K562 (cell line): ENCODE measurements around the gene CRYZL1. TPM values are rescaled to one million over a fixed set of nuclear protein-coding genes. Genes with fewer than 3 reads are reported as not detected.

ENCODE experiments used
- ATAC-seq: fragments of 200-7000 bp; cut with Tn5 transposase; 3 replicates; pipeline ENCODE4 v1.9.1; 2020; ENCODE audit warnings: moderate library complexity
- BruUV-seq: library from RNA; stranded (reverse); fragments of 400-500 nt; replicated peaks from 2 replicates; lab custom pipeline; 2021; lab: Mats Ljungman, UMichigan
- CTCF ChIA-PET: fragments of 300-600 bp; formaldehyde crosslinking; extraction: SDS; loops from one replicate; lab custom pipeline; 2021; ENCODE audit warnings: low intra/inter-chr PET ratio; lab: Yijun Ruan, JAX
- POLR2A ChIA-PET: fragments of 300-600, 350-650 bp; sonication (Branson Sonifier 250); formaldehyde crosslinking; extraction: SDS; loops from one replicate; lab custom pipeline; 2021; ENCODE audit warnings: antibody characterized with exemption, inconsistent platforms; lab: Yijun Ruan, JAX
- DNase-seq, 4 experiments: peaks; one replicate each; pipeline versions ENCODE4 v3.0.0 to v3.0.0-alpha.2; 2011 to 2018; ENCODE audit warnings: low spot score in 3 of 4, mixed read lengths in 3 of 4; ENCODE audit errors: extremely low read depth in 1 of 4
- FAIRE-seq: peaks from 2 replicates; lab custom pipeline; 2011; peaks lifted over from hg19 to GRCh38; lab: Jason Lieb, UNC
- H2AFZ ChIP-seq: 2 replicates; pipeline ENCODE4 v1.6.0; 2011; ENCODE audit warnings: low read depth, low read length, control low read depth, inconsistent platforms
- H3K27ac ChIP-seq: fragments of 200-600 bp; 3 replicates; pipeline ENCODE4 v1.8.0; 2011; ENCODE audit warnings: low read depth, mild to moderate bottlenecking, control low read depth, inconsistent platforms, low read length, moderate library complexity, mixed read lengths; ENCODE audit errors: extremely low read depth
- H3K27me3 ChIP-seq, 2 experiments: fragments of 300-600 bp in 1 of 2; 2 replicates in 1 of 2; 3 replicates in 1 of 2; pipeline versions ENCODE4 v1.6.0 to v1.8.0; 2011; ENCODE audit warnings: inconsistent platforms in 2 of 2, low read length in 2 of 2, mild to moderate bottlenecking in 1 of 2, mixed read lengths in 1 of 2, moderate library complexity in 1 of 2; ENCODE audit not compliant: control insufficient read depth in 2 of 2, insufficient read depth in 2 of 2
- H3K36me3 ChIP-seq: fragments of 300-600 bp; 3 replicates; pipeline ENCODE4 v1.8.0; 2011; ENCODE audit warnings: mild to moderate bottlenecking, low read length, inconsistent platforms; ENCODE audit not compliant: control insufficient read depth, insufficient read depth
- H3K4me1 ChIP-seq, 2 experiments: fragments of 200-600 bp in 1 of 2; replicated peaks in 1 of 2; 2 replicates in 1 of 2; 3 replicates in 1 of 2; pipeline versions ENCODE4 v1.5.1 to v1.8.0; 2011; ENCODE audit warnings: inconsistent platforms in 2 of 2, low read length in 2 of 2, mild to moderate bottlenecking in 1 of 2, mixed read lengths in 1 of 2, moderate library complexity in 1 of 2; ENCODE audit not compliant: control insufficient read depth in 2 of 2, insufficient read depth in 2 of 2
- H3K4me2 ChIP-seq: 2 replicates; pipeline ENCODE4 v1.6.1; 2011; ENCODE audit warnings: low read length, control low read depth, inconsistent platforms, mixed read lengths; ENCODE audit not compliant: insufficient read depth
- H3K4me3 ChIP-seq: fragments of 200-600 bp; sonication (generic), shearing (Covaris generic); 2 replicates; pipeline ENCODE4 v1.5.1; 2016; ENCODE audit warnings: control low read depth, inconsistent platforms
- H3K79me2 ChIP-seq: fragments of 200-600 bp; 3 replicates; pipeline ENCODE4 v1.8.0; 2011; ENCODE audit warnings: low read length, inconsistent platforms; ENCODE audit not compliant: control insufficient read depth, insufficient read depth
- H3K9ac ChIP-seq, 2 experiments: 2 replicates each; pipeline versions ENCODE4 v1.6.0 to v1.6.1; 2011; ENCODE audit warnings: low read depth in 2 of 2, low read length in 2 of 2, control low read depth in 1 of 2, inconsistent platforms in 1 of 2, mild to moderate bottlenecking in 1 of 2, mixed read lengths in 1 of 2; ENCODE audit not compliant: insufficient read depth in 1 of 2
- H3K9me1 ChIP-seq: one replicate; pipeline ENCODE4 v1.6.0; 2011; ENCODE audit warnings: inconsistent platforms, mild to moderate bottlenecking, low read length, moderate library complexity; ENCODE audit not compliant: control insufficient read depth, insufficient read depth
- H3K9me3 ChIP-seq: replicated peaks from 2 replicates; pipeline ENCODE4 v1.5.1; 2011; ENCODE audit warnings: low read depth, low read length, inconsistent platforms; ENCODE audit not compliant: control insufficient read depth, insufficient read depth
- H4K20me1 ChIP-seq: replicated peaks from 2 replicates; pipeline ENCODE4 v1.6.1; 2011; ENCODE audit warnings: low read length, inconsistent platforms, mixed read lengths; ENCODE audit not compliant: control insufficient read depth, insufficient read depth
- FOXK2 ChIP-seq, 2 experiments: fragments of 450-650 bp; IDR thresholded peaks in 1 of 2; conservative IDR thresholded peaks in 1 of 2; 2 replicates each; pipeline ENCODE4 v1.6.1; 2016; ENCODE audit warnings: low read depth in 2 of 2, mild to moderate bottlenecking in 1 of 2
- TAF1 ChIP-seq: IDR thresholded peaks from 2 replicates; pipeline ENCODE4 v1.6.1; 2011; ENCODE audit warnings: mild to moderate bottlenecking, low read length, moderate library complexity; ENCODE audit not compliant: insufficient read depth, control insufficient read depth, severe bottlenecking; ENCODE audit errors: extremely low read depth
- TEAD4 ChIP-seq, 2 experiments: sonication (generic) in 1 of 2; formaldehyde crosslinking in 1 of 2; IDR thresholded peaks; 2 replicates each; pipeline versions ENCODE4 v1.6.1 to v1.8.0; 2012 to 2022; ENCODE audit warnings: borderline replicate concordance in 1 of 2, inconsistent platforms in 1 of 2, low read length in 1 of 2, mild to moderate bottlenecking in 1 of 2, missing genetic modification reagents in 1 of 2
- YY1 ChIP-seq, 3 experiments: IDR thresholded peaks; 2 replicates each; pipeline ENCODE4 v1.6.1; 2011; ENCODE audit warnings: low read length in 2 of 3, mild to moderate bottlenecking in 2 of 3, moderate library complexity in 2 of 3, borderline replicate concordance in 1 of 3, control low read depth in 1 of 3, low read depth in 1 of 3; ENCODE audit not compliant: insufficient read depth in 3 of 3, insufficient replicate concordance in 2 of 3, control insufficient read depth in 1 of 3, insufficient read length in 1 of 3; ENCODE audit errors: extremely low read depth in 1 of 3
- WGBS: fragments of 100-300 bp; shearing (Covaris generic); methylation state at CpG from one replicate; pipeline ENCODE4 v1.1.6; 2016; ENCODE audit warnings: low coverage, mixed read lengths; ENCODE audit not compliant: insufficient coverage; ENCODE audit errors: missing lambda C conversion rate; 5-methylcytosine and 5-hydroxymethylcytosine counted together
- in situ Hi-C: fragments of 300-500 bp; cut with MboI; formaldehyde crosslinking; loops from 4 replicates; pipeline ENCODE4 v1.15.0; 2018; ENCODE audit warnings: inconsistent platforms, mixed read lengths
- intact Hi-C: fragments of 100-400 bp; cut with micrococcal nuclease; formaldehyde crosslinking; loops from 2 replicates; pipeline ENCODE4 v1.14.2; 2022
- polyA plus RNA-seq, 8 experiments: library from polyadenylated mRNA; depleted of rRNA in 4 of 8; stranded (reverse) in 5 of 8; unstranded in 3 of 8; fragments of >200 nt; fragmentation: Nextera tagmentation in 2 of 8; fragmentation: Illumina TruSeq in 1 of 8; extraction: Ambion mirVana in 2 of 8; extraction: Trizol in 1 of 8; gene quantifications; 2 replicates each; pipeline versions ENCODE4 v1.2.1 to v1.2.3, GENCODE V29; 2011 to 2014; ENCODE audit warnings: inconsistent platforms in 1 of 8, missing spikeins in 1 of 8
- total RNA-seq, 7 experiments: library from RNA; depleted of rRNA in 6 of 7; stranded (reverse); fragments of >200 nt in 6 of 7; fragmentation: Illumina TruSeq in 2 of 7; extraction: Trizol in 2 of 7; gene quantifications; 2 replicates each; pipeline versions ENCODE4 v1.2.1 to v1.2.3, GENCODE V29; 2011 to 2021; ENCODE audit warnings: low replicate concordance in 1 of 7

CRYZL1 gene
- total and polyA plus RNA-seq, 9 of the 15 experiments (the other 6 are each of a cell fraction or from before 2014, with no cell fraction given), result 19.9 to 98.2 (median 39.2) TPM

- intact Hi-C loops, result no loop called here
- CTCF ChIA-PET, result interaction anchor here (0.6 kb wide), 1 partner anchor 17 kb away, joined by 3 read pairs; no protein-coding TSS in a partner anchor
- H3K79me2 ChIP-seq, result no peaks in the 10 kb centered on the region
- no peak overlapping the region for H3K27ac ChIP-seq
- no peak overlapping the region for H2AFZ ChIP-seq
- no peak overlapping the region for H3K4me2 ChIP-seq
- H3K27me3 ChIP-seq, result no peaks in the 10 kb centered on the region
- peak in 1 of 3 experiments; percentile 82 for TF ChIP-seq YY1 (IDR thresholded peaks at IDR 0.05; ENCODE audit: borderline replicate concordance in 1 of 3, control insufficient read depth in 1 of 3, extremely low read depth in 1 of 3, insufficient read depth in 3 of 3, insufficient read length in 1 of 3, insufficient replicate concordance in 2 of 3, low read depth in 1 of 3, low read length in 2 of 3)
- TF ChIP-seq TAF1, result no peak
- 0 out of 2 replicates have a peak, but pooled peaks have one; percentile 12 for TF ChIP-seq TEAD4 (IDR thresholded peaks at IDR 0.05; ENCODE audit: low read length)
- no peak for TF ChIP-seq TEAD4 (CRISPR knock-in tag; IDR thresholded peaks at IDR 0.05; ENCODE audit: borderline replicate concordance)
- TF ChIP-seq FOXK2 (conservative IDR thresholded peaks at IDR 0.05 in 1 of 2, IDR thresholded peaks at IDR 0.05 in 1 of 2; ENCODE audit: low read depth in 2 of 2), result no peak
- no peak overlapping the region for H3K4me3 ChIP-seq
- POLR2A ChIA-PET, result no interaction called here
- H3K4me1 ChIP-seq, result peaks cover 0 to 4% of the 10 kb centered on the region in 2 experiments; a peak in 1 of 5 replicates
- no peaks in the 10 kb centered on the region for H4K20me1 ChIP-seq
- BruUV-seq, result no TSS peak
- no peak for ATAC-seq
- in situ Hi-C loops, result no loop called here
- no peak for DNase-seq
- no peak overlapping the region for H3K9ac ChIP-seq
- no peak for FAIRE-seq
- H3K9me3 ChIP-seq, result no peaks in the 10 kb centered on the region
- H3K36me3 ChIP-seq, result peaks cover 26% of the 10 kb centered on the region; the same call in 2 of the 3 replicates
- no peaks in the 10 kb centered on the region for H3K9me1 ChIP-seq
- 93% methylated on average over 2 of the region's 2 CpGs for WGBS
These were observed 23.1 kb downstream of the CRYZL1 start for GRCh38 chr21:33618407-33618806.
